Fibroblast of skin of left biceps (primary cell): Measurements from ENCODE around the gene CCDC78.
"Not testable (repeated sequence)": the region's sequence is repeated elsewhere in the genome, so short reads cannot be mapped to it uniquely, and the experiment has no call there.

Source experiments
- DNase-seq, 2 experiments: peaks; one replicate each; pipeline ENCODE4 v3.0.0-alpha.2; 2013; ENCODE audit warnings: low read depth in 2 of 2

CCDC78 gene

GRCh38 chr16:694187-694862, 31.9 kb downstream of the CCDC78 start:
- no peak for DNase-seq

- DNase-seq = no peak
Measured at GRCh38 chr16:693766-694165, 32.5 kb downstream of the CCDC78 start.

GRCh38 chr16:693364-693763, 32.9 kb downstream of the CCDC78 start:
- no peak for DNase-seq

GRCh38 chr16:692356-693108, 33.7 kb downstream of the CCDC78 start:
- no peak for DNase-seq

GRCh38 chr16:691242-691641, 35.0 kb downstream of the CCDC78 start:
- not testable (repeated sequence) for DNase-seq

- no peak for DNase-seq
Measured at GRCh38 chr16:689175-689897, 36.9 kb downstream of the CCDC78 start.

- no peak for DNase-seq
Measured at GRCh38 chr16:687499-687898, 38.7 kb downstream of the CCDC78 start.

GRCh38 chr16:686459-687260, 39.6 kb downstream of the CCDC78 start:
- no peak for DNase-seq

- DNase-seq = no peak
Measured at GRCh38 chr16:685967-686366, 40.3 kb downstream of the CCDC78 start.

GRCh38 chr16:684961-685696, 41.1 kb downstream of the CCDC78 start:
- DNase-seq = no peak

GRCh38 chr16:684071-684794, 42.0 kb downstream of the CCDC78 start, which contains the start of gene JMJD8:
JMJD8 (minus strand) TSS chr16:684334; CDS start chr16:684319, 15 bp downstream.
- DNase-seq = peak; percentile 84 to 85

GRCh38 chr16:683396-684070, 42.7 kb downstream of the CCDC78 start:
- DNase-seq = no peak

- no peak for DNase-seq
Measured at GRCh38 chr16:682493-683395, 43.5 kb downstream of the CCDC78 start.

GRCh38 chr16:681746-682427, 44.4 kb downstream of the CCDC78 start:
- DNase-seq = no peak

GRCh38 chr16:680967-681745, 45.1 kb downstream of the CCDC78 start:
- DNase-seq = no peak

- DNase-seq = no peak
Measured at GRCh38 chr16:680625-680945, 45.7 kb downstream of the CCDC78 start.

GRCh38 chr16:679814-680624, 46.2 kb downstream of the CCDC78 start, which contains the start of gene STUB1:
STUB1 (plus strand) TSS chr16:680410; CDS start chr16:680526, 116 bp downstream.
- peak; percentile 55 to 56 for DNase-seq
